K562 treated with DMSO at 1 percent for 24 hours (cell line): Measurements from ENCODE around the gene FHDC1. TPM values are rescaled to one million over a fixed set of nuclear protein-coding genes. Genes with fewer than 3 reads are reported as not detected.

ENCODE experiments used
- total RNA-seq: library from RNA; unstranded; fragments of 300-600 nt; gene quantifications from 2 replicates; pipeline ENCODE4 v1.2.3, GENCODE V29; 2022; ENCODE audit warnings: low read depth; ENCODE audit not compliant: insufficient read depth

Gene FHDC1, protein sequence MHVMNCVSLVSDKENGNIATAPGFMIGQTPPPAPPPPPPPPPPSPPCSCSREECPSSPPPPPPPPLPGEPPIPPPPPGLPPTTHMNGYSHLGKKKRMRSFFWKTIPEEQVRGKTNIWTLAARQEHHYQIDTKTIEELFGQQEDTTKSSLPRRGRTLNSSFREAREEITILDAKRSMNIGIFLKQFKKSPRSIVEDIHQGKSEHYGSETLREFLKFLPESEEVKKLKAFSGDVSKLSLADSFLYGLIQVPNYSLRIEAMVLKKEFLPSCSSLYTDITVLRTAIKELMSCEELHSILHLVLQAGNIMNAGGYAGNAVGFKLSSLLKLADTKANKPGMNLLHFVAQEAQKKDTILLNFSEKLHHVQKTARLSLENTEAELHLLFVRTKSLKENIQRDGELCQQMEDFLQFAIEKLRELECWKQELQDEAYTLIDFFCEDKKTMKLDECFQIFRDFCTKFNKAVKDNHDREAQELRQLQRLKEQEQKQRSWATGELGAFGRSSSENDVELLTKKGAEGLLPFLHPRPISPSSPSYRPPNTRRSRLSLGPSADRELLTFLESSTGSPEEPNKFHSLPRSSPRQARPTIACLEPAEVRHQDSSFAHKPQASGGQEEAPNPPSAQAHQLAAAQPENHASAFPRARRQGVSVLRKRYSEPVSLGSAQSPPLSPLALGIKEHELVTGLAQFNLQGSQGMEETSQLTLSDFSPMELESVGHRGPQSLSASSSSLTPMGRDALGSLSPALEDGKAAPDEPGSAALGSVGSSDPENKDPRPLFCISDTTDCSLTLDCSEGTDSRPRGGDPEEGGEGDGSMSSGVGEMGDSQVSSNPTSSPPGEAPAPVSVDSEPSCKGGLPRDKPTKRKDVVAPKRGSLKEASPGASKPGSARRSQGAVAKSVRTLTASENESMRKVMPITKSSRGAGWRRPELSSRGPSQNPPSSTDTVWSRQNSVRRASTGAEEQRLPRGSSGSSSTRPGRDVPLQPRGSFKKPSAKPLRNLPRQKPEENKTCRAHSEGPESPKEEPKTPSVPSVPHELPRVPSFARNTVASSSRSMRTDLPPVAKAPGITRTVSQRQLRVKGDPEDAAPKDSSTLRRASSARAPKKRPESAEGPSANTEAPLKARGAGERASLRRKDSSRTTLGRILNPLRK
- 0.36 and 0.63 TPM in 2 replicates for total RNA-seq

DNA sequence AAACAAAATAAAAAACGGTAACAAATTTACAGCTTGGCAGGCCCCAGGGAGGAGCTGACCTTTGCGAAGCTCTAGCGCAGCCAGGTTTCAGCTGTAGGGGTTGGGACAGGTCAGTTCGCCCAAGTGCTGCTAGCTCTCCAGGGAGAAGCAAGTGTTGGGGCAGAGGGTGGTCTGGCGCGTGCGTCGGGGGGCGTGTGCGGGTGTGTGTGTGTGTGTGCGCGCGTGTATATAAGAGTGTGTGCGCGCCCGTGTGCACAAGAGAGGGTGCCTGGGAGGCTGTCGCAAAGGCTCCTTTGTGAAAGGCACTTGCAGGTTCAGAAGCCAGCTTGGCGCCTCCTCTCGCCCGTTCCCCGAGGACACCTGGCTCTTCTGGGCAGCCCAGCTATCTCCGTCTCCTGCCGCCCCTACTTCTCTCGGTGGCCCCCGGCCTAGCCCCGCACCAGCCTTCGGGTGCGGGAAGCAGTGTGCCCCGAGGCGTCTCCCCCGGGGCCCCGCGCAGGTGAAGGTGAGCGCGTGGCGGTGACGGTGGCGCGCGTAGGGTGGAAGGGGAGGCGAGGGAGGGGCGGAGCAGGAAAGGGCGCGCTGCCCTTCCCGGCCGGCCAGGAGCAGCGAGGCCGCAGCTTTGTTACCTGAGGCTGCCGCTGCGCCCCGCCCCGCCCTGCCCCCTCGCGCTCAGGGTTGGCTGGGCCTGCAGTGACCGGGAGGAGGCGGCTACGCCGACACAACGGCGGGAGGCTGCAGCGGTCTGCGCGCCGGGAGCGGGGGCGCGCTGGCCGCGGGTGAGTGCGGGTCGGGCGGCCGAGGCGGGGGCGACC is at the start of gene FHDC1:
FHDC1 (plus strand) TSS at position 693 of the 815 bp plus-strand sequence. CDS start 6,735 bp downstream, outside the sequence.

Other genes starting within 250 kb of the FHDC1 start
- gene TIGD4, start 156.6 kb upstream of the FHDC1 start, total RNA-seq: not detected in 2 replicates
- 12.3 and 12.5 TPM in 2 replicates for gene ARFIP1, start 156.4 kb upstream of the FHDC1 start, total RNA-seq